GM18870 (cell line): ENCODE measurements around the gene USP12.
"Not testable (repeated sequence)": the region's sequence is repeated elsewhere in the genome, so short reads cannot be mapped to it uniquely, and the experiment has no call there.

ENCODE experiments used
- ATAC-seq: cut with Tn5 transposase; IDR thresholded peaks from one replicate; pipeline ENCODE4 v1.9.1; 2021; ENCODE audit warnings: moderate library complexity; ENCODE audit not compliant: unreplicated experiment

Gene USP12

GRCh38 chr13:27151798-27152599 lies 19.6 kb downstream of the USP12 start:
- ATAC-seq = no peak

GRCh38 chr13:27149702-27150101 lies 21.9 kb downstream of the USP12 start:
- no peak for ATAC-seq

- ATAC-seq = no peak
These were observed 22.7 kb downstream of the USP12 start for GRCh38 chr13:27148900-27149299.

GRCh38 chr13:27147530-27148170 lies 24.0 kb downstream of the USP12 start:
- ATAC-seq = peak; percentile 47

GRCh38 chr13:27141746-27142145 lies 29.9 kb downstream of the USP12 start:
- no peak for ATAC-seq

GRCh38 chr13:27141159-27141558 lies 30.5 kb downstream of the USP12 start:
- ATAC-seq = not testable (repeated sequence)

- no peak for ATAC-seq
These were observed 31.6 kb downstream of the USP12 start for GRCh38 chr13:27140060-27140459.

- ATAC-seq = no peak
These were observed 32.0 kb downstream of the USP12 start for GRCh38 chr13:27139565-27139964.

- ATAC-seq = no peak
These were observed 33.0 kb downstream of the USP12 start for GRCh38 chr13:27138457-27139093.

- no peak for ATAC-seq
These were observed 33.9 kb downstream of the USP12 start for GRCh38 chr13:27137759-27138158.

- ATAC-seq = no peak
These were observed 36.6 kb downstream of the USP12 start for GRCh38 chr13:27135023-27135422.

GRCh38 chr13:27133889-27134288 lies 37.7 kb downstream of the USP12 start:
- no peak for ATAC-seq

GRCh38 chr13:27132538-27132937 lies 39.1 kb downstream of the USP12 start:
- peak; percentile 39 for ATAC-seq

GRCh38 chr13:27131906-27132305 lies 39.7 kb downstream of the USP12 start:
- ATAC-seq = no peak

GRCh38 chr13:27130979-27131623 lies 40.5 kb downstream of the USP12 start:
- ATAC-seq = peak; percentile 87

GRCh38 chr13:27130223-27130978 lies 41.2 kb downstream of the USP12 start:
- no peak for ATAC-seq

- ATAC-seq = no peak
These were observed 42.6 kb downstream of the USP12 start for GRCh38 chr13:27128825-27129627.

GRCh38 chr13:27126859-27127258 lies 44.8 kb downstream of the USP12 start:
- ATAC-seq = no peak

- no peak for ATAC-seq
These were observed 46.0 kb downstream of the USP12 start for GRCh38 chr13:27125357-27126282.
